Cortex of kidney (tissue), 1 donor: Measurements from ENCODE around the gene PHKB.

Experiments
- DNase-seq: peaks from one replicate; lab custom pipeline; 2025; lab: John Stamatoyannopoulos, UW

The PHKB gene

DNA sequence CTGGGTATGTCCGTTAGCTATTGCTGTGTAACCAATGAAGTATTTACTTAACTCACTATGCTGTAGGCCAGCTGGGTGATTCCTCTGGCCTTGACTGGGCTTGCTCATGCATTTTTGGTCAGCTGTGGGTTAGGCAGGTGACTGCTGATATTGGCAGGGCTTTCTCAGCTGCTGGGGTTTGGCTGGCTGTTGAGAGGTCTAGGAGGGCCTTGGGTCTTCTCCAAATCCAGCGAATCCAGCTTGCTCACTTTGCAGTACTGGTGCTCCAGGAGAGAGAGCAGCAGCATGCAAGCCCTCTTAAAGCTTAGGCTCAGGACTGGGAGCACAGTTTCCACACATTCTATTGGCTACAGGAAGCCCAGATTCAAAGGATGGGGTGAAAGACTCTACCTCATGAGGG is 270.1 kb downstream of the PHKB start:
- no peak for DNase-seq

DNA sequence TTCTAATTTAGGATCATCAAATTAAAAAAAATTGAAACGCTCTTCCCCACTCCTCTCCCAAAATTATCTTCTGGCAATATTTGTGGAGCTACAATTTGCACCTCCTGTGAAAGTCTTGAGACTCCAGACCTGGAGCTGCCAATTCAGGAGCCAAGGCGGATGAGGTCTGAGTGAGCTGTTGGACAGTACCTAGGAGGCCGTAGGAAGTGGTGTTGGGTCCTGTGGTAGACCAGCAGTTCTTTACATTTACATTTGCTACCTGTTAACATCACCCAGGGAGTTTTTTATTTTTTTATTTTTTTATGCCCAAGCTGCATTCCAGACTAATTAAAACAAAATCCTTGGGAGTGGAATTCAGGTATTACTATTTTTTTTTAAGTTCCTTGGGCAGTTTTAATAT is 271.0 kb downstream of the PHKB start:
- DNase-seq, result no peak

DNA sequence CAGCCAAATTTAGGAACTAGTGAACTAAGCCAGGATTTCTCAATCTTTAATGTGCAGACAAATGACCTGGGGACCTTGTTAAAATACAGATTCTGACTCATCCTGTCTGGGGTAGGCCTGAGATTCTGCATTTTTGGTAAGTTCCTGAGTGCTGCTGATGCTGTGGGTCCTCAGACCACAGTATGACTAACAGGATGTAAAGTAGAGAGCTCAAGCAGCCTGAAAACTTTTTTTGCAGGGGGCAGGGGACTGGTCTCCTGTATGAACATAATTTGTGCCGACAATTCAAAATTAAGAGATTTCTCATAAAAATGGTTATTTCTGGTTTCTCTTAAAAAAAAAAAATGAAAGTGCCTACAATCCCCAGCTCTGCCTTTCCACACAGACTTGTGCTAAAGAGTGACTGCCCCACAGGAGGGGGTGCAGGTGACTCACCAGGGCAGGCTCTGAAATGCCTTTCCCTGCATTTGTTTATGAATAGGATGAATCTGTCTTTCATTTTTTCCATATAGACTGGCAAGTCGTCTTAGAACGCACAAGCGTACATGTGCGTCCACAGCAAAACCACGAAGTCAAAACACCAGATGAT is 271.5 kb downstream of the PHKB start:
- DNase-seq, result no peak

DNA sequence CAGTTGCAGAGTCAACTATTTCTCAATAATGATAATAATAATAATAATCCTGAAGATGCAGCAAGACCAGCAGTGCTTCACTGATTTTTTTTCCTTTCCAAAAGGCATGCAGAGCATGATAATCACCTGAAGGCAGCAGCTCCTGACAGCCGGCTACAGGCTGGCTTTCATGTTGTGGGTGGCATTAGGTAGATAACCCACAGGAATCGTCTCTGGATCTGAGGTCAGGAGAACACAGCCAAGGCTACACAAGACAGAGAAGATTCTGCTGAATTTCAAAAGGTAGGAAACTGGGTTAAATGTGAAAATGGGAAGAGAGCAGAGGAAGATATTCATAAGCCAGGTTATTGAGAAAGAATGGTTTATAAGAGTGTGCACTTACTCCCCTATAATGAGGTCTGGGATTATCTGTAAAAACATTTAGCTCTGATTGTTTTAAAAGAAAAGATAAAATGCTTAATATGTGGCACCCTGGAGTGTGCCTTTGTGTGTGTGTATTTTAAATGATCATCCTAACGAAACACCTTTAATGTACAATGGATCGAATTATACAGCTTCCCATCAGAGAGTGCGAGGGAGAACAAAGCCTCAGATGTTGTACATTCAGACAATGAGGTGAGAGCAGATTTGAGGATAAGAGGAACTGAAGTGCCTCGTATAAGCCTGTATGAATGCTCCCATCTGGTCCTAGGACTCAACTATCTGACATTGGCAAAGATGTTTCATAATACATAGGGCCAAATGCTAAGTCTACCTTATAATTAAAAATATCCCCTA is 273.1 kb downstream of the PHKB start:
- no peak for DNase-seq

DNA sequence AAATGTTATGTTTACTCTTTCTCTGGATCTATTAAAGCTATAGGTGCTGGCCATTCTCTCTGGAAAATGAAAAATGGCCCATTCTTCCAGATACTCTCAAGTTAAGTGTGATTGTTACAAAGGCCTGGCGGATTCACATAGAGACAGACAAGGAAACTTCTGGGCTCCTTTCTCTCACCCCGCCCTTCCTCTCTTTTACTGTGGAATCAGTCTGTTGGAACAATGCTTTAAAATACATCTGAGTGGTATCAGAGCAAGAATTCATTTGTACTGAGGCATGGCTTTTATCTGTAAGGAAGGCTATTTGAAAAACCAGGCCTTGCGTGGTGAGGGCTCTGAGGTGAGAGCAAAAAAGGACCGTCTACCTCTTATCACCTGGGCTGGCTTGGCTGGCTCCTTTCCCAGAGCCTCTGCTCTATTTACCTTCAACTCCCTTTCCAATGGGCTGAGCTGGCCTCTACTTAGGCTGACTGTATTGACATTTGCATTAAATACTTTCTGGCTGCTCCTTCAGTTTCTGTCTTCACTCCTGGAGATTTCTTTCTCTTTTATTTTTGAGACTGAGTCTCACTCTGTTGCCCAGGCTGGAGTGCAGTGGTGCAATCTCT is 274.0 kb downstream of the PHKB start:
- DNase-seq, result no peak

DNA sequence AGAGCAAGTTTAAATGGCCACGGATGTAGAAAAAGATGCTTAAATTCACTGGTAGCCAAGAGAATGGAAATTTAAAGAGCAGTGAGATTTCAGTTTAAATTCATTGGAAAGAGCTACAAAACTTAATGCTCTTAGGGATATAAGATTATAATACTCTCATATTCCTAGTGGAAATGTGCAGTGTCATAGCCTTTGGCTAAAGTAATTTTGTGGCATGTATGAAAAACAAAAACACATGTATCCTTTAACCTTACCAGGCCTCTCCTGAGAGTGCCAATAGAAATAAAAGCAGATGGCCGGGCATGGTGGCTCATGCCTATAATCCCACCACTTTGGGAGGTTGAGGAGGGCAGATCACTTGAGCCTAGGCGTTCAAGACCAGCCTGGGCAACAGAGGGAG is 289.2 kb downstream of the PHKB start:
- DNase-seq, result no peak
